ENCODE results near the gene GGTA1. TPM values are rescaled to one million over a fixed set of nuclear protein-coding genes. Genes with fewer than 3 reads are reported as not detected.

GGTA1 gene
- total and polyA plus RNA-seq, 2 of the 8 experiments (the other 6 are each of a cell fraction or from before 2014, with no cell fraction given) = not detected

DNA sequence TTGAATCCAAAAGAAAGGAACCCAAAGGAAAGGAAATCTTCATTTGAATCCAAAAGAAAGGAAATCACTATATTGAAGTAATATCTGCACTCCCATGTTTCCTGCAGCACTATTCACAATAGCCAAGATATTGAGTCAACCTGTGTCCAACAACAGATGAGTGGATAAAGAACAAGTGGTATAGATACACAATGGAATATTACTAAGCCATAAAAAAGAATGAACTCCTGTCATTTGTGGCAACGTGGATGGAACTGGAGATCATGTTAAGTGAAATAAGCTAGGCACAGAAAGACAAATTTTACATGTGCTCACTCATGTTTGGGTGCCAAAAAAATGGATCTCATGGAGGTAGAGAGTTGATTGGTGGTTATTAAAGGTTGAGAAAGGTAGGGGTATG, 71.7 kb downstream of the GGTA1 start:
- no peak overlapping the region for H3K4ac ChIP-seq (replicated peaks; ENCODE audit: insufficient read length, low read depth, low read length)
- H2AK5ac ChIP-seq (ENCODE audit: low read depth, low read length) = no peak overlapping the region
- no peak overlapping the region for H3K56ac ChIP-seq (replicated peaks; ENCODE audit: insufficient read length, low read depth, low read length)
- FAIRE-seq = no peak
- no peaks in the 10 kb centered on the region for H3K36me3 ChIP-seq (ENCODE audit: control insufficient read depth in 2 of 4, insufficient read depth in 4 of 4, low read length in 3 of 4)
- WGBS, 2 experiments (ENCODE audit: extremely low coverage in 1 of 2, insufficient coverage in 1 of 2, insufficient read length in 1 of 2, insufficient replicate concordance in 2 of 2, low coverage in 1 of 2, low lambda C conversion rate in 2 of 2, missing lambda C conversion rate in 1 of 2) = 88% methylated on average over 1 of the region's 1 CpG; no CpG with 5 or more reads in 1 of the 2 experiments
- no peaks in the 10 kb centered on the region for H3K27me3 ChIP-seq (replicated peaks in 1 of 4; ENCODE audit: control insufficient read depth in 3 of 4, extremely low read depth in 1 of 4, insufficient read depth in 3 of 4, low read length in 3 of 4)
- ChIA-PET CTCF (ENCODE audit: partially characterized antibody) (interaction anchor here (0.6 to 2.5 kb wide), 5 partner anchors 12 to 215 kb away, joined by 3 to 7 read pairs (median 3); no protein-coding TSS in a partner anchor), POLR2A (ENCODE audit: partially characterized antibody) (no interaction called here)
- no peak overlapping the region for H2BK5ac ChIP-seq (ENCODE audit: low read depth, low read length)
- H2AFZ ChIP-seq (ENCODE audit: low read length) = no peak overlapping the region
- H2BK20ac ChIP-seq (ENCODE audit: low read length) = no peak overlapping the region
- no peaks in the 10 kb centered on the region for H3K79me1 ChIP-seq (ENCODE audit: low read depth, low read length)
- no peak overlapping the region for H2BK15ac ChIP-seq (ENCODE audit: low read length)
- H3K4me3 ChIP-seq (ENCODE audit: extremely low read depth in 1 of 4, insufficient read depth in 2 of 4, low read depth in 3 of 4, low read length in 4 of 4) = no peak overlapping the region
- no peak overlapping the region for H4K8ac ChIP-seq (ENCODE audit: extremely low read depth, insufficient read depth, low read length)
- no peak overlapping the region for H3K23ac ChIP-seq (ENCODE audit: insufficient read length)
- no peak overlapping the region for H3K27ac ChIP-seq (ENCODE audit: low read depth, low read length)
- H3K79me2 ChIP-seq (ENCODE audit: control insufficient read depth in 1 of 2, insufficient read depth in 2 of 2, low read length in 2 of 2) = no peaks in the 10 kb centered on the region
- no peaks in the 10 kb centered on the region for H3K4me1 ChIP-seq (replicated peaks in 1 of 4; ENCODE audit: control insufficient read depth in 3 of 4, insufficient read depth in 4 of 4, low read length in 3 of 4)
- H3K18ac ChIP-seq (ENCODE audit: extremely low read depth, low read length) = no peak overlapping the region
- no peak overlapping the region for H4K5ac ChIP-seq (ENCODE audit: insufficient read length, low read depth, low read length)
- H2BK120ac ChIP-seq (replicated peaks; ENCODE audit: low read depth, low read length) = no peak overlapping the region
- TF ChIP-seq GTF2F1 (IDR thresholded peaks at IDR 0.05; ENCODE audit: borderline replicate concordance, low read depth, low read length) = no peak
- no peak for TF ChIP-seq SP2 (IDR thresholded peaks at IDR 0.05; ENCODE audit: low read length)
- no peak for TF ChIP-seq CHD2 (IDR thresholded peaks at IDR 0.05; ENCODE audit: low read length)
- no peak for TF ChIP-seq SP4 (IDR thresholded peaks at IDR 0.05; ENCODE audit: low read length)
- no peak for TF ChIP-seq POU5F1 (IDR thresholded peaks at IDR 0.05; ENCODE audit: low read depth, low read length)
- H3K14ac ChIP-seq (ENCODE audit: insufficient read length) = no peak overlapping the region
- no peak overlapping the region for H3K9ac ChIP-seq (replicated peaks in 1 of 4; ENCODE audit: extremely low read depth in 1 of 4, low read depth in 3 of 4, low read length in 3 of 4)
- H3K9me3 ChIP-seq (ENCODE audit: insufficient read depth in 2 of 2, low read depth in 1 of 2, low read length in 1 of 2) = 0 out of 4 replicates have a peak, but pooled peaks cover 0 to 3% of the 10 kb centered on the region in 2 experiments
- no peak overlapping the region for H4K91ac ChIP-seq (replicated peaks; ENCODE audit: insufficient read length, low read length)
- DNase-seq (ENCODE audit: low read depth in 1 of 2, low spot score in 2 of 2) = no peak
- H2BK12ac ChIP-seq (ENCODE audit: low read depth, low read length) = no peak overlapping the region
- no peaks in the 10 kb centered on the region for H3K23me2 ChIP-seq (ENCODE audit: low read depth, low read length)
- no peak overlapping the region for H3K4me2 ChIP-seq (ENCODE audit: insufficient read depth in 1 of 2, low read depth in 2 of 2, low read length in 2 of 2)
- no peaks in the 10 kb centered on the region for H4K20me1 ChIP-seq (replicated peaks in 1 of 2; ENCODE audit: control insufficient read depth in 1 of 2, insufficient read depth in 2 of 2, low read length in 2 of 2)

Data from H1 (cell line).